GM21717 (cell line): ENCODE data around the gene SORL1.

Source experiments
- ATAC-seq: cut with Tn5 transposase; IDR thresholded peaks from one replicate; pipeline ENCODE4 v1.9.1; 2021; ENCODE audit warnings: mild to moderate bottlenecking, moderate library complexity; ENCODE audit not compliant: unreplicated experiment

SORL1 gene

GRCh38 chr11:121559606-121560200, 107.6 kb downstream of the SORL1 start:
- no peak for ATAC-seq

- no peak for ATAC-seq
Observed at GRCh38 chr11:121560236-121560635, 108.1 kb downstream of the SORL1 start.

GRCh38 chr11:121561240-121561639, 109.1 kb downstream of the SORL1 start:
- no peak for ATAC-seq

GRCh38 chr11:121561716-121562115, 109.6 kb downstream of the SORL1 start:
- ATAC-seq = no peak

DNA sequence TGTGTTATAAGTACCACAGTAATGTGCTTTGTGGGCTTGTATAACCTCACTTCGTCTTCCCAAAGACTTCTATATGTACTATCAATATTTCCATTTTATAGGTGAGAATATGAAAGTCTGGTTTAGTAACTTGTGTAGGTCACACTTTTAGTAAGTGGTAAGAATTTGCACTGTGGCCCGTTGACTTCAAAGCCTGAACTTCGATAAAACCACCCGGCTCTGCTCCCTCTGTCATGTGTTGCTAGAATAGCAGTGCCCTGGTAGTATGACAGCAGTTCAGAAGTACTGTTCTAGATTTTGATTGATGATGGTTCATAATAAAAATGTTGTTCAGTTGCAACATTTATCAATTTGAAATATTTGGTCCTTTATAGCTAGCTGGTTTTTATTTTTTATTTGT, 110.9 kb downstream of the SORL1 start:
- no peak for ATAC-seq

DNA sequence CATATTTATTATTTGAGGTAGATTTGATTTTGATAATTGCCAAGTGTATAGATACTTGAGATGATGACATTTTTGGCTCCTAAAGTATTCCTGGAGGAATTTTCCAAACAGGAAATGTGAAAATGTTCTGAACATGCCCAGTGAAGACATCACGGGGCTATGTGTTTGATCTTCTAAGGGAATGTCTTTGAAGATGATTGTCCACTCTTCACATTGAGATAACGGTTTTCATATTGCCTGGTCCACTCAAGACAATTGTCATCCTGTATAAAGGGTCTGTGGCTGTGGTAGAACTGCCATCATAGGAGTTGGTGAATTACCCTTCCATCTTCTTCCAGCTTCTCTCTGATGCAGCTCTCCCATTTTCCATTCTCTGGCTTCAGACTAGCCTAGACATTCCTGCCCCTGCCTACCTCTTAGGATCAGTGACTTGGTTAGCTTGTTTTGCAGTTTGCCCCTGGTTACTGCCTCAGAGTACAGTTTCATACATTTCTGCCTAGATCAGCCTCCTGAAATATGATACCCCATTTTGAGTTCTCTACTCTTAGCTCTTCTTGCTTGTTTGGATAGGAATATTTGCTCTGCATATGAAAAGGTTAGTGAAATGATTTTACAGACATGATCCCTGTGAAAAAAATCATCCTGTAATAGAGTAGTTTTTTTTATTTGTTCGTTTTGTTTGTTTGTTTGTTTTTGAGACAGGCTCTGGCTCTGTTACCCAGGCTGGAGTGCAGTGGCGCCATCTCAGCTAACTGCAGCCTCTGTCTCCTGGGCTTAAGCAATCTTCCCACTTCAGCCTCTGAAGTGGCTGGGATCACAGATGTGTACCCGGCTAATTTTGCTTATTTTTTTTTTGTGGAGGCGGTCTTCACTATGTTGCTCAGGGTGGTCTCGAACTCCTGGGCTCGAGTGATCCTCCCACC, 112.0 kb downstream of the SORL1 start:
- no peak for ATAC-seq

DNA sequence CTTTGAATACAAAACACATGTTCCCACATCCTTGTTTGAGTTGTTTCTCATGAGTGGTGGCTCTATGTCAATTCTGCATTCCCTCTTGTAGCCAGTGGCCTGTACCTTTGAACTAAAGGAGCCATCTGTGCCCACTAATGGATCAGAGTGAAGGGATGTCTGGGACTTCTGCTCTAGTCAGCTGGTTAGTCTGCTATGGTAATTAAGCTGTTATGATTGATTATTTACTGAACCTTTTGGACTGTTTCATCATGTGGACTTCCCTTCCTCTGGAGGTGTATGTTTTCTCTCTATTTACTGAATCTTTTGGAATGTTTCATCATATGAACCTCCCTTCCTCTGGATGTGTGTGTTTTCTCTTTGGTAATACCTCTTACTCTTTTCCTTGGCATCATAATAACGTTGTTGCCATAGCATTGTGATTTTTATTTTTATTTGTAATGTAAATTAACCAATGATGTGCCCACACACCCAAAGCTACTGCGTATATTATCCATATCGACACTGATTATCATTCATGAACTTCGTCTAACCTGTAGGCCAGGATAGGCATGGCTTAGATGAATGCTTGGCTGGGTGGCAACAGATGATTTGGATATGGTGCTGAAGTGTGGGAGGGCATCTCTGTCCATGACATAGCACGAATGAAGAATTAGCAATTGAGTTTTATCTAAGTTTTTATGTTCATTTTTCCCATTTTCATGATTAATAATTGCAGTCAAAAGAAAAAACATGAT, 113.0 kb downstream of the SORL1 start:
- ATAC-seq = no peak

DNA sequence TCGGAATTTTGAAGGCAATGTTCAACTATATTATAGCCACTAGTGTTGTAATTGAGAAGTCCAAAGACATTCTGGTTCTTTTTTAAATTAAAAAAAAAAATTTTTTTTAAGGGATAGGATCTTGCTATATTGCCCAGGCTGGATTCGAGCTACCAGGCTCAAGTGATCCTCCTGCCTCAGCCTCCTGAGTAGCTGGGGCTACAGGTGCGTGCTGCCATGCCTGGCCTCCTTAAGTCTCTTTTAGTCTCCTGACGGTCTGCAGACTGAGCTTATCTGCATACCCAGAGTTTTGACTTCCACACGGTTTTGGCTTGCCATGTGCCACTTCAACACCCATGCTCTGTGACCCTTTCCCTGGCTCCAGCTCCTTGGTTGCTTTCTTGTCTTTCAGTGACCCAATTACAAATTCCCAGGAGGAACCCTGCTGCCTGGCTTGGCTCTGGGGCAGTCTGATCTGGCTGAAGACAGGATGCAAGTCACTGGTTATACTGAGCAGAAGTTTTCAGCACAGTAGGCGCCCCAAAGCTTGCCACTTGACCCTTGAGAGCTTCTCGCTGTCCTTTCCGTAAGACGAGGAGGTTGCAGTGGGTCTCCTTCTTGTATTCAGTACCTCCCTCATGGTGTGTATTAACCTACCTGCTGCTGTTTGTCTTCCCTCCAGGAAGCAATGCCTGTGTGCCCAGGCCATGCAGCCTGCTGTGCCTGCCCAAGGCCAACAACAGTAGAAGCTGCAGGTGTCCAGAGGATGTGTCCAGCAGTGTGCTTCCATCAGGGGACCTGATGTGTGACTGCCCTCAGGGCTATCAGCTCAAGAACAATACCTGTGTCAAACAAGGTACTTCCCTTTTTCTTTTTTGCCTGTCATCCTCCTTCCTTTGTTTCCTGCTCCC, 114.4 kb downstream of the SORL1 start:
- ATAC-seq = no peak

DNA sequence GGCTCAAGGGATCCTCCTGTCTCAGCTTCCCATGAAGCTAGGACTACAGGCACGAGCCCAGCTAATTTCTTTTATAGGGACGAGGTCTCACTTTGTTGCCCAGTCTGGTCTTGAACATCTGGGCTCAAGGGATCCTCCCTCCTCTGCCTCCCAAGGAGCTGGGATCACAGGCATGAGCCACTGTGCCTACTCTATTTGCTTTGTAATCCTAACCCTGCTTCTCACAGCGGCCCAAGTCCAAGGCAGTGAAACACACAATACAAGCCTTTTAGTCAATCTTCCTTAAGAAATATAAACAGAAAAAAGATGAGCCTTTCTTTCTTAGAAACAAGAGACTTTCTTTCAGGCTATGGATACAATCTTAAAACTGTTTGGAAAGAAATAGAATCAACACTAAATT, 115.9 kb downstream of the SORL1 start:
- ATAC-seq = no peak

GRCh38 chr11:121569332-121570299, 117.5 kb downstream of the SORL1 start:
- ATAC-seq = peak; percentile 97

- ATAC-seq = no peak
Observed at GRCh38 chr11:121570453-121570852, 118.3 kb downstream of the SORL1 start.

DNA sequence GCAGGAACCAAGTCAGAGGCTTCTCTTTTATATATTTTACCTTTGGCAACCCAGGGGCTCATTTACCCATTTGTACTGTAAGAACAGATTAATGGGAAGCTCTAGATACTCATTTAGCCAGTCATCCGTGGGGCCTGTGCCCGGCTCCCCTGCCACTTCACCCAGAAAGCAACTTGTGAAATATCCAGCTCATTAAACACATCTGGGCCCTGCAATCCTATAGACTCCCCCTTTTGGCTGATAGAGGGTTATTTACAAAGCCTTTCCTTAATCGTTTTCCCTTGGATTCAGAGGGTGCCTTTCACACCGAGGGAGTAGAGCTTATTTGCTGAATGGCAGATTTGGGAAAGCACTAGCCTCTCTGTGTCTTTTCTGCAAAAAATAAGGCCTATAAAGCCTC, 119.4 kb downstream of the SORL1 start:
- no peak for ATAC-seq

GRCh38 chr11:121572571-121573059, 120.5 kb downstream of the SORL1 start:
- no peak for ATAC-seq

DNA sequence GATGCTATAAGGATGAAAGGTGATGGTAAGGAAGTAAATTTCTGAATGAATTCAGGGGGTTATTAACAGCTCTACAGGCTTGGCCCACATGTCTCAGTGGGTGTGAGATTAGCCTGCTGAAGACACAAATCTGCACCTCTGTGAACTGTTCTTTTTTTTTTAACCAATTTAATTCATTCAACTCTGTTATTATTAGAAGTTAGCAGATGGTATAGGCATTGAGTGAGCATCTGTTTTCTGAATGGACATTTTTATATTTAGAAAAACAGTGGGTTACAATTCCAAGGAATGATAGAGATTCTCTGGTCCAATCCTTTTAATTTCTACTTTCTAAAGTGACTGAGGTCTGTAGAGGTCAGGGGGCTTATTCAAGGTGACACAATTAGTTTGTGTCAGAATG, 122.7 kb downstream of the SORL1 start:
- no peak for ATAC-seq

DNA sequence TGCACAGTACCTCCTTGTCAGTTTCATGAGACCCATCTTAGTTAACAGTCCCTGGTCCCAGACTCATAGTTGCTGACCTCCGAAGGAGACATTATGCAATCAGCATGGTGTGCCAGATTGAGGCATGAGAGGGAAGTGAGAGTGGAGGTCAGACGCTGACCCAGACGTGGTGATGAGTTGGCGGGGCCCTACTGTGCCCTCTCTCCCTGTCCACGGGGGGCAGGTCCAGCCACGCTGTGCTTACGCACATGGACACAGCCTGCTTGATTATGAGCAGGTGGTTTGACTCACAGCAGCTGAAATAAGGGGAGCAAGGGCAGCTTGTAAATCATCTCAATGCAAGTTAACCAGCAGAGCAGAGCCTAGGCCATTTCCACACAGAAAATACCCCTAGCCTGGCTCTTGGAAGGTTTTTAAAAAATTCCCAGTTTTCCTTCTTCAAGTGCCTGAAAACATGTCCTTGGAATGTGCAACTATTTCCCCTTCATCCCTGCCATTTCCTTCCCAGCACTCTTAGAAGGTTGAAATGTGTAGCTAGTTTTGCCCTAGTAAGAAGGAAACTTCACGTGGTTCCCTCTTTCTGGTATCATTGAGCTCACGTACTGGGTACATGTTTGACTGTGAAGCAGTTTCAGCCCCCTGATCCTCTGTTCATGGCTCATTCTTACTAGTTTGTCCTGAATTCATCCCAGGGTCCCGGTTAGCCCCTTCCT, 123.3 kb downstream of the SORL1 start:
- peak; percentile 60 for ATAC-seq

- peak; percentile 25 for ATAC-seq
Observed at GRCh38 chr11:121575963-121576290, 123.8 kb downstream of the SORL1 start.

DNA sequence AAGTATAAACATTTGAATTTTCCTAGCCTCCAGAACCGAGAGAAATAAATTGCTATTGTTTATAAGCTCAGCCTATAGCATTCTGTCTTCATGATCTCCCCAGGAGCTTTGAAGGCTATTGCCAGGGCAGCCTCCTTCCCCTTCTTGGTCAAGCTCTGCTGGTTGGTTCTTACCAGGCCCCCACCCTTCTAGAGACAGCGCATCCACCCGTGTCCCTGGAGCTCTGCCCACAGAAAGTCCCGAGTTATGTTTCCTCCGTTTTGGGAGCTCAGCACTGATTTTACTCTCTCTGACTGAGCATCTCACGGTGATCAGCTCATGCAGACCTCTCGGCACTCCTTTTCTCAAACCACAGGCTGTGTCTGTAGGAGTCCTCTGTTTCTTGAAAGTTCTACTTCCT, 124.4 kb downstream of the SORL1 start:
- ATAC-seq = no peak

DNA sequence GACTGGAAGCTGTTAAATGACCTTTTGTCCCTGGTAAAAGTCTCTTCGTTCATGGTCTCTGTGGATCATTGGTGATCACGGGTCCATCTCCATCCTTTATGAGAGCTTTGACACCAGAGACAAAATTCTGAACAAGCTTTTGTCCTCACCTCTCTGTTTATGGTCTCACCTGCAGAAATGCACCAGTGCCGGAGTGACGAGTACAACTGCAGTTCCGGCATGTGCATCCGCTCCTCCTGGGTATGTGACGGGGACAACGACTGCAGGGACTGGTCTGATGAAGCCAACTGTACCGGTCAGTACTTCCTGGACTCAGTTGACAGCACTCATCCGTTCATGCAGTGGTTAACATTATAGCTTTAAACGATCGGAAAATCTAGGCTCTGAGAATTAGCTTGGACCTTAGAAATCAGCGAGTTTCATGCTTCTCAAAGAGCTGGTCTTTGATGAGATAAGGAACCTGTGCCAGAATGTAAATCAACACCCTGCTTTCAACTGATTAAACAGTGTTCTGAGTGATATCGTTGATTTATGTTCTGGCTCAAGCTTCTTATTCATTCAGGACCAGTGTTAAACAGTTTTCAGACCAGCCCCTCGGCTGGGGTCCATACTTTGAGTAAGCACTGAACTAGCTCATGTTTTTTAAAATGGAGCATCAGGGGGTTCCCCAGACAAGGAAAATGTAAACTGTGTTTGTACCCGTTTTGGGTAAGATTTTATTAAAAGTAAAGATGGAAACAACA, 125.2 kb downstream of the SORL1 start:
- ATAC-seq = no peak
